Measurements from ENCODE around the gene TMEM235.
"Not testable (repeated sequence)": the region's sequence is repeated elsewhere in the genome, so short reads cannot be mapped to it uniquely, and the experiment has no call there.

TMEM235 gene

DNA sequence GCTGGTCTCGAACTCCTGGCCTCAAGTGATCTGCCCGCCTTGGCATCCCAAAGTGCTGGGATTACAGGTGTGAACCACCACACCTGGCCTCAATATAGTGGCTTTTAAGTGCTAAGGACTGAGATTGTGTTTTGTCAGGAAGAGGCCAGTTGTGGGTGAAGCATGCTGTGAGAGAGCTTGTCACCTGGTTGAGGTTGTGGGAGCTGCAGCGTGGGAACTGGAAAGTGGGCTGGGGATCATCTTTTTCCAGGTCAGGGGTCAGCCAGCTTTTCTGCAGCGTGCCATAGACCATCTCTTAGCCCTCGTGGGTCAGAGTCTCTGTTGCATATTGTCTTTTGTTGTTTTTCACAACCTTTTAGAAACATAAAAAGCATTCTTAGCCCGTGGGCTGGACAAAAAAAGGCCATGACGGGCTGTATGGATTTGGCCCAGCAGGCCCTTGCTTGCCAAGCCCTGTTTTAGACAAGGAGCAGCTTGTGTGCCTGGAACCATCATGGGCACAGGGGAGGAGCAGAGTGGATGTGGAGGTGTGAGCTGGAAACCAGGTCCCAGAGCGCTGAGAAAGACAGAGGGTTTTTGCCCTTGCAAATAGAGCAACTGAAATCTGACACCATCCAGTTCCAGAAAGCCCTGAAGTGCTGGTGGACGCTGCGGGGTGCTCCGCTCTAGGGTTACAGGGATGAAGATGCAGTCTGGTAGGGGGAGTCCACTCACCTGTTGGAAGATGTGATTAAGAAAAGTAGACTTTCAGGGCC lies 11.9 kb upstream of the TMEM235 start:
- no peak for DNase-seq

DNA sequence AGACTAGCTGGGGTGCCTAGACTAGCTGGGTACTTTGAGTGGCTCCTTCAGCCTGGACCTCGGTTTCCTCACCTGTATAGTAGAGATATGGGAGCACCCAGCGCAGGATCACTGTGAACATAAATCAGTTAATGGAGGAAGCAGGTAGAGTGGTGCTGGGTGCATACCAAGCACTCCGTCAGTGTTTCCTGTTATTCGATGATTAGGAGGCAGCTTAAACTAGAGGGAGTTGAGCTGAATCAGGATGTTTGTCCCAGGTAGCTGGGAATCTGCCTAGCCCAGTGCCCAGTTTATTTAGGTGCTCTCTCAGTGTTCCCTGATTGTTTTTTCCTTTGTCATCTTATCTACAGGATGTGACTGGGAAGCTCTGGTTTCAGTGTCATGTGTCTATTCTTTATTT lies 8.4 kb upstream of the TMEM235 start:
- DNase-seq: no peak

DNA sequence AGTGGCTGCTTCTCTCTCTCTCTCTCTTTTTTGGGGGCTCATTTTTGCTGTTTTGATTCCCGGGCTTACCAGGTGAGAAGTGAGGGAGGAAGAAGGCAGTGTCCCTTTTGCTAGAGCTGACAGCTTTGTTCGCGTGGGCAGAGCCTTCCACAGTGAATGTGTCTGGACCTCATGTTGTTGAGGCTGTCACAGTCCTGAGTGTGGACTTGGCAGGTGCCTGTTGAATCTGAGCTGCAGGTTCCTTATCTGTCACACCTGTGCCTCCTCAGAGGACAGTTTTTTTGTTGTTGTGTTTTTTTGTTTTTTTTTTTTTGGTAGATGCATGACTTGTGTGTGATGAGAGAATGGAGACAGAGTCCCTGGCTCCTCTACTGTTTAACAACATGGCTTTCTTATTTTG lies 7.7 kb upstream of the TMEM235 start:
- DNase-seq: no peak

- DNase-seq: no peak
Observed at GRCh38 chr17:78224231-78225087, 7.0 kb upstream of the TMEM235 start.

DNA sequence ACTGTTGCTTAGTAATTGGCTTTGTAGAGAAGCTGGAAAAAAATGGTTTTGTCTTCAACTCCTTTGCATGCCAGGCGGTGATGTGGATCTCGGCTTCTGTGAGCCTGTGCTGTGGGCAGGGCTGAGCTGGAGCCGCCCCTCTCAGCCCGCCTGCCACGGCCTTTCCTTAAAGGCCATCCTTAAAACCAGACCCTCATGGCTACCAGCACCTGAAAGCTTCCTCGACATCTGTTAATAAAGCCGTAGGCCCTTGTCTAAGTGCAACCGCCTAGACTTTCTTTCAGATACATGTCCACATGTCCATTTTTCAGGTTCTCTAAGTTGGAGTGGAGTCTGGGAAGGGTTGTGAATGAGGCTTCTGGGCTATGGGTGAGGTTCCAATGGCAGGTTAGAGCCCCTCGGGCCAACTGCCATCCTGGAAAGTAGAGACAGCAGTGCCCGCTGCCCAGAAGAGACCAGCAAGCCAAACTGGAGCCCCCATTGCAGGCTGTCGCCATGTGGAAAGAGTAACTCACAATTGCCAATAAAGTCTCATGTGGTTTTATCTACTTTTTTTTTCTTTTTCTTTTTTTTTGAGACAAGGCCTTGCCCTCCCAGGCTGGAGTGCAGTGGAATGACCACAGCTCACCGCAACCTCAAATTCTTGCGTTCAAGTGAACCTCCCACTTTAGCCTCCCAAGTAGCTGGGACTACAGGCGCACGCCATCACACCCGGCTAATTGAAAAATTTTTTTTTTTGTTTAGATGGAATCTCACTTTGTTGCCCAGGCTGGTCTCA lies 6.2 kb upstream of the TMEM235 start:
- DNase-seq: no peak

- no peak for DNase-seq
Observed at GRCh38 chr17:78226055-78226758, 5.2 kb upstream of the TMEM235 start.

- no peak for DNase-seq
Observed at GRCh38 chr17:78226759-78227454, 4.5 kb upstream of the TMEM235 start.

DNA sequence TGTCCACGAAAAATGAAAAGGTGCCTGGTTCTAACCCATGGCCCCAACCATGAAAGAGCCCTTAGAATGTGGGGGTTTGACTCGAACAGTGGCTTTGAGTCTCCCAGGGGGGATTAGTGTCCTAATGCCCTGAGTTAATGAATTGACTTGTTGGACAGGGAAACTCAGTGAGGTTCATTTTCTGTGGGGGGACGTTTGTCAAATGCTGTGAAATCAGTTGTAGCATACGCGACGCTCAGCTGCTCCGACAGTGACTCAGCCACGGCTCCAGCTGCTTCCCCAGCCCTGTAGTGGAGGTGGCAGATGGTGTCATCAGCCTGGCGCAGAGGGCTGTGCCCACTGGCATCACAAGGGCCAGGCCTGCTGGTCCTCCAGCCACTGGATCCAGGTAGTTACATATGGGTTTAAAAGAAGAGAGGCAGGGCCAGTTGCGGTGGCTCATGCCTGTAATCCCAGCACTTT lies 3.9 kb upstream of the TMEM235 start:
- DNase-seq: peak; percentile 61

- no peak for DNase-seq
Observed at GRCh38 chr17:78228176-78228575, 3.3 kb upstream of the TMEM235 start.

DNA sequence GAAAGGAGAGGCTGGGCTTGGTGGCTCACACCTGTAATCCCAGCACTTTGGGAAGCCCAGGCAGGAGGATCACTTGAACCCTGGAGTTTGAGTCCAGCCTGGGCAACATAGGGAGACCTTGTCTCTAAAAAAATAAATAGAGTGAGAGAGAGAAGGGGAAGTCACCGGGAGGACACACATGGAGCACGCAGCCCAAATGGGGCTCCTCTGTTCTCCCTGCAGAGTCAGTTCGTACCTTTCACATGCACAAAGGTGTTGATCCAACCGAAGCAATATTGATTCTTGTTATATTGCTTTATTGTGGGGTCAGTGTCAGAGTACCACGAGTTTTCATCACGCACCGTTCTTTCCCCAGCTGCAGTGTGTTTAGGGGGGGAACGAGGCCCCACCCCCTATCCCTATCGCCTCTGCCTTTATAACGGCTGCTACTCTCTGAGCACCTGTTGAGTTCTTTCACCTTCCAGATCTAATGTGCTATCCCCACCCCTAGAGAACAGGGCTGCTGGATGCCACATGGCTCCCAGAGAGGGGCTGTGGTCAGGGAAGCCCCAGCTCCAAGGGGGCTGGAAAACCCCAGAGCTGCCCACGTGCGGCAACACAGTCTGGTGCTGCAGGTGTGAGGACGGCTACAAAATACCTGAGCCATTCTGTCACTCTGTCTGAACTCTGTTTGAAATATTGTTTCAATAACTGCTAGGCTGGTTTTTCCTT lies 1.0 kb upstream of the TMEM235 start:
- DNase-seq: no peak

DNA sequence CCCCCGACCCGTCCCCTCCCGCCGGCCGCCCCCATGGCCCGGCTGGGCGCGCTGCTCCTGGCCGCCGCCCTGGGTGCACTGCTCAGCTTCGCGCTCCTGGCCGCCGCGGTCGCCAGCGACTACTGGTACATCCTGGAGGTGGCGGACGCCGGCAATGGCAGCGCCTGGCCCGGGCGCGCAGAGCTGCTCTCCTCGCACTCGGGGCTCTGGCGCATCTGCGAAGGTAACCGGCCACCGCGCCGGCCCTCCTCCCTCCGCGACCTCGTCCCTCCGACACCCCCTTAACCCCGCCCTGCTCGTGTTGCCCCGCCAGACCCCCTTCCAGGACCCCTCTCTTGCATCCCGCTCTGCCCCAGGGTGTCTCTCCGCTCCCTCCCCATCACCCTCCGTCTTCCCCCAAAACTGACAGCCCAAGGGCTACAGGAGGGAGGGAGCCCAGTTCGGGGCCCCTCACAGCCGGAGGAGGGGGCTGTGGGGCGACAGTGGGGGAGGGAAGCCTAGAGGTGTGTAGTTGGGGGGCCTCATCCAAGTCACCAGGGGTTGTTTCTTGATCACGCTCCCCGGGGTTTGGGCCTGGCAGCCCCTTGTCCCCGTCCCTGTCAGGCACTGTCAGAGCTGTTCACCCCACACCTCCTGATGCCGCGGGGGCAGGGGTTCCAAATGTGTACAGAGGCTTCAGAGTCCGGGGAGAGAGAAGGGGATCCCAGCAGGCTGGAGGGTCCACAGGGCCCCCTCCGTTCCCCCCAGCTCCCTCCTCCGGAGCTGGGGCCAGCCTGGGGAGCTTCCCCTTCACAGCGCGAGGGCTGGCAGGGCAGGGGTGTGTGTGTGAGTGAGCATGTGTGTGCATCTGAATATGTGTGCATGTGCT lies 794 bp downstream of the TMEM235 start:
- peak; percentile 62 for DNase-seq

GRCh38 chr17:78232859-78233173 lies 1.4 kb downstream of the TMEM235 start:
- DNase-seq: no peak

GRCh38 chr17:78233678-78234077 lies 2.2 kb downstream of the TMEM235 start:
- DNase-seq: no peak

DNA sequence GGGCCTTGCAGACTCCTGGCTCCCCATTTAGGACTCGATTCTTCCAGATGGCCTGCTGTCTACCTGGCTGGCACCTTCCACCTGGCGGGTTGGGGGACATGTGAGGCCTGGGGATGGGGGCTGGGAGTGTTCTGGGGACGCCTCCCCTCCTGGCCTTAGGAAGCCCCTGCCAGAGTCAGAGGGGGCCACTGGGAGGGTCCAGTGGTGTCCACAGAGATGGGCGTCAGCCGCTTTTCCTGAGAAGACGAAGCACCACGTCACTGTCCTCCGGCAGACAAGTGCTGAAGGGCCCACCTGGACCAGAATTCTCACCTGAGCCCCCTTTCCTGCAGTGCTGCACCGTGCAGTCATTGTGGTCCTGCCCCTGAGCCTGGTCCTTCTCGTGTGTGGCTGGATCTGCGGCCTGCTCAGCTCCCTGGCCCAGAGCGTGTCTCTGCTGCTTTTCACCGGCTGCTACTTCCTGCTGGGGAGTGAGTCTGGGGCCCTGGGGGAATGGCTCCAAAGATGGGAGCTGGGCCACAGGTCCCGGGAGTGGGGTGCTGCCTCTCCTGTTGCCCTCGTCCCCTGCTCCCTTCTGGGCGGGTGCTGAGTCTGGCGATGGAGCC lies 2.9 kb downstream of the TMEM235 start:
- no peak for DNase-seq

GRCh38 chr17:78235022-78235421 lies 3.6 kb downstream of the TMEM235 start:
- DNase-seq: not testable (repeated sequence)

DNA sequence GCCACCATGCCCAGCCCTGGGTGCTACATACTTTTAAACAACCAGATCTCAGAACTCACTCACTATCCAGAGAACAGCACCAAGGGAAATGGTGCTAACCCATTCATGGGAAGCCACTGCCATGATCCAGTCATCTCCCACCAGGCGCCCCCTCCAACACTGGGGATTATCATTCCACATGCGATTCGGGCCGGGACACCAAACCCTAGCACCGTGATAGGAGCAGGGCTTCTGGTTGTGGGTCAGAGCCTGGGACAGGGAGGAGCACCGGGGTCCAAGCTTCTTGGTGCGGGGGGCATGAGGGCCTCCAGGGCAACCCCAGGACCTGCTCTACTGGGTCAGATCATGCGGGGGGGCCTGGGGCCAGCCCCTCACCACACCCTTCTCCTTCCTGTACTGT lies 4.5 kb downstream of the TMEM235 start:
- DNase-seq: no peak

DNA sequence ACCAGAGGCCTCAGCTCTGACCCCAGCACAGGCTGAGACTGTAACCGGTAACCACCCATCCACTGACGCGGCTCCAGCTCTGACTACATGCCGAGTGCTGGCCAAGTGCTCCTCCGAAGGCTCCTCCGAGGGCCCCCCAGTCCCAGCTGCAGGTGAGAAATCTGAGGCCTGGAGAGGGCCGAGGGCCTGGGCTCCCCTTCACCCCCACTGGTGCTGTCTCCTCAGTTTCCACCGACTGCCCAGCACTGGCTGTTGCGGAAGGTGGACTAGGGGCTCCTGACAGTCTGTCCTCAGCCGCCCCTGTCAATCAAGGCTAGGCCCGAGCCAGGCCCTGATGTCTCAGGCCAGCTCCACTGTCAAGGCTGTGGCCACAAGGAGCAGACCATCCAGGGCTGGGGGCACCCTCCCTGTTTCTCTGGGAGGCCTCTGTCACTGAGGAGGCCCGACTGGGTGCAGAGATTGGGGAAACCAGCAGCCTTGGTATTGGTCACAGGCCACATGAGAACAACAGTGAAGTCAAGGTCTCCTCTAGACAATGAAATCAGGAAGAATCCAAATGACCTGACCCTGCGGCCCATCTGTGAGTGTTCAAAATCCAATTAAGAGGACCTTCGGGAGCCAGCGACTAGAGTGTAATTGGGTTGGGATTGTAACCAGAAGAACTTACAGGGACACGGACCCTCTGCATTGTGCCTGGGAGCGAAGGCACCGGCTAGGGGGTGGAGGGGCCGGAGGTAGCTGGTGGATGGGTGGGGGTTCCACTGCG lies 5.1 kb downstream of the TMEM235 start:
- DNase-seq: no peak

DNA sequence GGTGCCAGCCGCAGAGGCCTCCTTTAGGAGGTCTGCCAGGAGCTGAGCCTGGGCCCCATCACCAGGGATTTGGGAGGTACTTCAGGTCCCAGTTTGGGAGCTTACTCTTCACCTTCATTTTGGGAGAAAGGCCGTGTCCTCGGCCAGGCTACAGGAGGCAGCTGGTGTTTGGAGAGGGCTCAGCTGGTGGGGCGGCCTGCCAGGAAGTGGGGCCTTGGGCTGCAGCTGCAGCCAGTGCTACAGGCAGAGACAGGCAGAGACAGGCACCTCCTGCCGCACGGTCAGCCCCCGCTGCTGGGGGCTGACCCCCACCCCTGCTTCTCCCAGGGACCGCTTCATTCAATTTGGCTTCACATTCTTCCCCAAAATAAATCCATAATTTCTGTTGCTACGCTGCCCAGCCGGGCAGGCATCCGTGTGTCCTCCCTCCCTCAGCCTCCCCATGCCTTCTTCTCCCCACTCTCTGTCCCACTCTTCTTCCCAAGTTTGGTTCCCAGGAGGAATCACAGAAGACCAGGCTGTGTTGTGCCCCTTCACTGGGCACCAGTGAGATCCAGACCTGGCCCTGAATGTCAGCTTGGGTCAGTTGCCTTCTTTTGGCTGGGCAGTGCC lies 6.1 kb downstream of the TMEM235 start:
- no peak for DNase-seq

Measured in hematopoietic multipotent progenitor cell treated with erythropoietin and hydrocortisone succinate and interleukin-3 and kit ligand, for 4 days (in vitro differentiated cells).